NCI-H1436 treated with DMSO at 0.1 percent for 48 hours (cell line): ENCODE data around the gene SLCO3A1.
"Not testable (repeated sequence)": the region's sequence is repeated elsewhere in the genome, so short reads cannot be mapped to it uniquely, and the experiment has no call there.

ENCODE experiments used
- DNase-seq: peaks from one replicate; lab custom pipeline; 2025; lab: John Stamatoyannopoulos, UW

Gene SLCO3A1

DNA sequence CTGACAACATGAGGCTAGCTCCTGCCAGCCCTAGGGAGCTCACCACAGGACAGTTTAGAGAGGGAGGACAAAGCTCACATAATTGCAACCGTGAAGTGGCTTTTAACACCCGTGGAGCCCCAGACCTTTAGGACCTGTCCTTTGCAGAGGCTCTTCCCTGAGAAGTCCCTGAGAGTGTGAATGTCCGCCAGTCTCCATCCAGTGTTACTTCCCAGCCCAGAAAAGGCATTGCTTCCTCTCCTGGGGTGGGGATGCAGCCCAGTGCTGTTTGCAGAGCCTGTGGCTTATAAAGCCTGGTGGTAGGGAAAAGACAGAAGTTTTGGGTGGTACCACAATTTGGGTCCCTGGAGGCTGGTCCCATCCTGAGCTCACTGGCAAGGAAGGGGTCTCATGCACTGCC lies 182.0 kb downstream of the SLCO3A1 start:
- no peak for DNase-seq

DNA sequence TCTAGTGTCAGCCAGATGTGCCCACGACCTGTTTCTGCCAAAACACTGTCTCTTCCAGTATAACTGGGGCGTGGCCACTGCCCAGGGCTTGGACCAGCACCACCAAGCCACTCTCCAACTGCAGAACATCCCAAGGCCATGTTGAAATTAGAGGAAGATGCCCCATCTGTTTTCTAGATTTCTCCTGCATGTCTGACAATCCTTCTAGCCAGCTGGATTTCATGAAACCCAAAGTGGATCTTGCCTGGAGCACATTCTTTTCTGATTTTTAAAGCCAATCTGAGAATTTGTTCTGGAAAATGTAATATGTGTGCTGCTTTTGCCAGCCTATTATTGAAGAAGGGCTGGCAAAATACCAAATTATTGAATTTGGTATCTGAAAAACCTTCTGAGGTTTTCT lies 182.5 kb downstream of the SLCO3A1 start:
- no peak for DNase-seq

DNA sequence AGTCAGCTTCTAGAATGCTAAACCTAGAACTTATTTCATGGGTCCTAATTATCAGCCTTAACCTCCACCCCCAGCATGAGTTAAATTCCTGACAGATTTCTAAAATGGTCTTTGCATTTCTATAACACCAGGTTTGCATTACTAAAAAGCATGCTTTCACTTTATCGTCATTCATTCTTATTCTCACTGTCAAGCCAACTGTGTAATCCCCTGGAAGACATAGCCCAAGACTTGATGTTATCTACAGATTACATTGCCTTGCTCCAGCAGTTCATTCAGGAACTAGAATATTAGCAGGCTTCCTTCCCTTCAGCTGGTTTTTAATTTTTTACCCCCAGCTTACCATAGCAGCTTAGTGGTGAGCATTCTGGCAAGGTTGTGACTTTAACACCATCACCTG lies 184.0 kb downstream of the SLCO3A1 start:
- DNase-seq: no peak

DNA sequence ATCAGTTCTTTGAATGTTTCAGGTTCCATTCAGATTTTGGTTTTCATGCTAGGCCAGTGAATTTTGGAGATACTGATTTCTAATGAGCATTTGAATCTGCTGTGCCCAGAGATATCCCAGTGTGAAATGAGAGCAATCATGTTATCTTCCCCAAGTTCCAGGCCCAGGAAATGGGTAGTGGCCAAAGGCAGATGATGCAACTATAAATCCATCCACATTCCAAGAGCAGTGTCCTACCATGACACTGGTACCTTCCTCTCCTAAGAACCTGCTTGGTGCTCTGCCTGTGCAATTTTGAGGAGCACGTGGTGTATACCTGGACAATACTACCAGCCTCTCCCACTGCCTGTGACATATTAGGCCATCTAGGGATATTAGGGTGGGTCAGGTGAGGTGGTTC lies 186.8 kb downstream of the SLCO3A1 start:
- DNase-seq: no peak

DNA sequence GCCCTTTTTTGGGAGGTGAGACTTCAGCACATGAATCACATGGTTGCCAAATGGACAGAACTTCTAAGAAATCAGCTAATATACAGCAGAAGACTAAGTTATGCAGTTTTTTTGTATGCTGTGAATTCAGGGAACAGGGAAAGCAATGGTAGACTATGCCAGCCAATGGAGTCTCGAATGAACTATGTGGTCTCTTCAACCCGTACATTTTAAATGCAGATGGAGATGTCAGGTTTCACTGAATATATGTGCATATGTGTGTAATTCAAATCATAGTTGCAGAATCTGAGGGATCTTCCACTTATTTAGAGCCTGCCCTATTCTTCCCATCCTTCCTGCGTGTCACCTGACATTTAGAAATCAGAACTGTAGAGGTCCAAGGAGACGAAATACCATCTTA lies 187.9 kb downstream of the SLCO3A1 start:
- no peak for DNase-seq

DNA sequence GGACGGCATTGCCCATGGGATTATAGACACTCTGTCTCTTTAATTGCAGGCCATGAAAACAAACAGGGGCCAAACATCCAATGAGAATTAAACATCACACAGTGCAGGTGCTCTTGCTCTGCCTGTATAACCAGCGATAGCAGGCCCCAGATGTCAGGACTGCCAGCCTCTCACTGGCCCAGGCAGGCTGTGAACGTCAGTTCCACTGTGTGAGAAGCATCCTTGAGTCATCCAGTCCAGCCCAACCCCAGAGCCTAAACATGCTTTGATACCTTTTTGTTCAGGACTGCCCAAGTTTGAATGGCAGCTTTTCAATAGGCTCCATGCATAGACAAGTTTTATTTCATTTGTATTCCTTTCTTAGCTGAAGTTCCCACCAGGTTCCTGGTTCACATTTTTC lies 189.8 kb downstream of the SLCO3A1 start:
- no peak for DNase-seq

DNA sequence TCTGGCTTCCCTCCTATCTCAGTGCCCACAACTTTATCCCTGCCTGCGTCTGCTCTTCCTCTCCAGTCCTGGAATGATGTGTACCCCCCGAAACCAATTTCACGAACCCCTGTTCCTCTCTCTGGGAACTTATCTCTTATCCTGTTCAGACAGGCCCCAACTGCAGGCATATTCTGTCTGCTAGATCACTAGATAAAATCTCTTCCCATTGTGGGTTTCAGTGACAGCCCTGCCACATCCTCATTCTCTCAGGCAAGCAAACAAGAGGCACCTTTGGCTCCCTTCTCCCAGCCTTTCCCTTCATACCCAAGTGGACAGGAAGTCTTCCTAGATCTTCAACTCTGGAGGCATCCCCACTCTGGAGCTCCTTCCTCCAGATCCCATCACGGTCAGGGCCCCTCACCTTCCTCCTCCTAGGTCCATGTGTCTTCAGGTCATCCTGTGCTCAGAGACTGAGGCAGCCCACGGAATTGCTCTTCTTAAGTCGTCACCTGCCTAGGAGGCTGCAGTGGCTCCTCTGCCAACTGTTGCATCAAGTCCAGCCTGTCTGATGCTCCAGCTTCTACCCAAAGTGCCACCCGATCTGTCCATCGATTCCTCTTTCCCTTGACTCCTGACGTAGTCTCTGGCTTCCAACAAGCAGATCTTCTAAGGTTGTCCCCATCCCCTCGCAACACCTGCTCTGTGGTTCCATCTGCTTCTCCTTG lies 190.8 kb downstream of the SLCO3A1 start:
- no peak for DNase-seq

DNA sequence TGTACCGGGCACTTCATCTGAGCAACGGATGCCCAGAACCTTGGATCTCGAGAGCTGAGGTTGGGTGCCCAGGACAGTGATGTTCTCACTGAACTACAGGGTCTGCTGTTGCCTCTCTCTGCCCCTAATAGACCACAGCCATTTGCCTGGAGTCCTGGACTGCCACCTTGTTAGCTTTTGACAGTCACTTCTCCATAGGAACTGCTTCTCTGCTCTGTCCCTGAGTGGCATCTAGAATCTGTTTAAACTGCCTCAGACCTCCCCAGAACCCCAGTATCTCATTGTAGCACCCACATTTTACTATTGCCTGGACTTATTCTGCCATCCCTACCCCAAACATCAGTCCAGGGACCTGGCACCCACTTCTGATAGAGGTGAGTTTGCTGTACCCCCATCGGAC lies 194.4 kb downstream of the SLCO3A1 start:
- DNase-seq: no peak

DNA sequence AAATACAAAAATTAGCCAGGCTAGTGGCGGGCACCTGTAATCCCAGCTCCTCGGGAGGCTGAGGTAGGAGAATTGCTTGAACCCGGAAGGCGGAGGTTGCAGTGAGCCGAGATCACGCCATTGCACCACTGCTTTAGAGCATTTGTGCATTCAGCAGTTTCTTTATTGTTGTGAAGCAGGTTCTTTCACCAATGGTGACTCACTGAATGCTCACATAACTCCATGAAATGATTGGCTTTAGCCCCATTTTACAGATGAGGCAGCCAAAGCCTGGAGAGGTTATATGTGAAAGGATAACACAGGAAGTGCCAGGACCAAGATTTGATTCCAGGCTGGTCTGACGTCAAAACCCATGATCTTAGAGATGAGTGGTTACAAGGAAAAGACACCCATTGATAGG lies 195.2 kb downstream of the SLCO3A1 start:
- no peak for DNase-seq

DNA sequence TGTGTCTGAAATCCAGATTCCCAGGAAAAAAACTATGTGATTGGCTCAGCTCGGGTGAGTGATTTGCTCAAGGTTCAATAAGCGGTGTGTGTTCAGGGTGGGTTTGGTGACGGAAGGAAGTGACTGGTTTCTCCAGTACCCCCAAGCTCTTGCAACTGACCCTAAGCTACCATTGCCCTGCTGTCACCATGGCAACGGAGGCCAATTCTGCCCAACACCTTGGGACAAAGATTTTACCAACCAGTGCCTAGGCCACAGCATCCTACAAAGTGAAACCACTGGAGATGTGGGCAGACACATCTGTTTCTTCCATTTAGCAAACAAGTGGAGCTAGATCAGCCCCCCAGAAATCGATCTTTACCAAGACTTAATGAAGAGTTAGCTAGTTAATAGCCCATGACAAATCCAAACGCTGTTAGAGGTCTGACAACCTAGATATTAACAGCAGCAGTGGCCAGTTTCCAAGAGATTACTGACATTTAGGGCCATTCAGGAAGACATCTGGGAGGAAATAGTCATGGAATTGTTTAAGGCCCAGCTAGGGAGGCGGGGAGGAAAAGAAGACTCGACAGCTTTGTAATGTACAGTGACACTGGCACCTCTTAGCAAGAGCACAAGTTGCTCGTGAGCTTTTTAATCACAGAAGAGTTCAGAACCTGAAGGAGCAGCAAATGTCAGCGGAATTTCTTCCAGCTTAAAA lies 195.9 kb downstream of the SLCO3A1 start:
- DNase-seq: no peak

DNA sequence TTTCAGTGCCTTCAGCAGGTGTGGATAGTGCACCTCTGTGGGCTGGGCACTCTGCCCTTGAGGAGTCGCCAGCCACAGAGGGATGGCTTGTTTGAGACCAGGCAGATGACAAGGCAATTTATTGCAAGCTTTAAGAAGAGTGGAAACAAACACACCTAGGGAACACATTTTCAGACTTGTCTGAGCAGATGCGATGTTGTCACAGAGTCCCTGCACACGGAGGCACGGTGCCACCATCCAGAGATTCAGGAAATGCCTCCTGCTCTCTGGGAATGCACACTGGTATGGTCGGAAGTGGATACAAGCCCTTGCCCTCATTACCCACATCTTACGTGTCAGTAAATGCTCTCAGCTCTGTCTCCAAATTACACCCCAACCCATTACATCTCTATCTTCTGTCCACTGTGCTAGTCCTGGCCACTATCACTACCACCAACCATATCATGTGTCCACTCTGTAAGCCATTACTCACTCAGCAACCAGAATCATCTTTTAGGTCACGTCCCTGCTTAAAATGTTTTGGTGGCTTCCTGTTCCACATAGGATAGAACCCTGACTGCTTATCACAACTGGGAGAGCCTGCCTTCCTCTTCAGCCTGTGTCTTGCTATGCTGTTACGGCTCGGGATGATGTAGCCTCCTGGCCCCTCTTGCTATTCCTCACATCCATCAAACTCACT lies 196.9 kb downstream of the SLCO3A1 start:
- DNase-seq: no peak

DNA sequence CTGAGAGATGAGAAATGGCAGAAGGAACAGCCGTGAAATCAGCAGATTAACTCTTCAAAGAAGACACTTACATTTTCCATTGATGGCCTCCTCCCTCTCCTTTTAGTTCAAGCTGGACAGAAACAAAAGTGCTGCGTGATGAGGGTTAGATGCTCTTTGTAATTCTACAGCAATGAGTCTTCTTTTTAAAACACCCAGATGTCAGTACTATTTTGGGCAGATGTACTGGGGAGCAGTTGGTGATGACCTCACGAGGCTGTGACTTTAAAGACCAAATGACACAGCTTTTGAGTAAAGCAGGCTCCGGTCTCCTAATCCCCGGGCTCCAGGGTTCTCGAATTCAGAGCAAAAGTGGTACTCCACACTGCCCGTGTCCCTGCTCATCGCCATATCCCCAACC lies 198.2 kb downstream of the SLCO3A1 start:
- no peak for DNase-seq

DNA sequence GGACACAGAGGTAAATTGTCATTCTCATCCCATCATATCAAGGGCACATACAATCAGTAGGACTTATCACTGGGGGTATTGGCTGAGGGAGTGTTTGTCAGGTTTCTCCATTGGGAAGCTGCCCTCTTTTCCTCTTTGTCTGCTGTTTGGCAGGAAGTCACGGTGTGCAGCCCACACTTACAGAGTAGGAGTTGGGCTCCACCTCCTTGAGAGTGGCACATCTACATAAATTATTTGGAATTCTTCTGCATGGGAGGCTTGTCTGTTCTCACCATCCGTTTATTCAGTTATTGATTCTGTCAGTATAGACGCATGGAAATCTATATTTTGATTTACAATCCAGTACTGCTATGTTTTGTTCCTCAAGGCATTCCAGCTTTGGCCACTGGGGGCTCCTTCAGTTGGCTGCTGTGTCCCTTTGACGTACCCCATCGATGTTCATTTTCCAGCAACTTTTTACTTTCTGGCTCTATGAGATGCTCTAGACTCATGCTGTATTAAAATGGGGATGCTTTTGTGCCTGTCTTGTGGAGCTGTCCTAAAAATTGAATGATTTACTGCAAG lies 200.3 kb downstream of the SLCO3A1 start:
- no peak for DNase-seq

DNA sequence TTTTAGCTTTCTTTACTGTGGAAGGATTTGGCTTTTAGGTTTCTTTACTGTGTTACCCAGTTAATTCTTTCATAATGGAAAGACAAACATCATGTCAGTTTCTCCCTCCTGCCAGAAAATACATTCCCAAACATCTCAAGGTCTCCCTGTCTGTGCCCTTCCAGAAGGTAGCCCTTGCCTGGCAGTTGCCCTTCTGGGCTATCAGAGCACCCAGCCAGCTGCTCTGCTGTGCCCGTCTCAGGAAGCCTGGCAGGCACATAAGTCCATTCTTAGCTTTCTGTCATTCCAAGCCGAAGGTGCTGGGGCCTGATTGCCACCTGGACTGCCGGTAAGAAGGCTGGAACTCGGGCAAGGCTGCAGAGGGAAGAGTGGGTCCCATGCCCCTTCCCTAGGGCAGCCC lies 203.4 kb downstream of the SLCO3A1 start:
- no peak for DNase-seq

DNA sequence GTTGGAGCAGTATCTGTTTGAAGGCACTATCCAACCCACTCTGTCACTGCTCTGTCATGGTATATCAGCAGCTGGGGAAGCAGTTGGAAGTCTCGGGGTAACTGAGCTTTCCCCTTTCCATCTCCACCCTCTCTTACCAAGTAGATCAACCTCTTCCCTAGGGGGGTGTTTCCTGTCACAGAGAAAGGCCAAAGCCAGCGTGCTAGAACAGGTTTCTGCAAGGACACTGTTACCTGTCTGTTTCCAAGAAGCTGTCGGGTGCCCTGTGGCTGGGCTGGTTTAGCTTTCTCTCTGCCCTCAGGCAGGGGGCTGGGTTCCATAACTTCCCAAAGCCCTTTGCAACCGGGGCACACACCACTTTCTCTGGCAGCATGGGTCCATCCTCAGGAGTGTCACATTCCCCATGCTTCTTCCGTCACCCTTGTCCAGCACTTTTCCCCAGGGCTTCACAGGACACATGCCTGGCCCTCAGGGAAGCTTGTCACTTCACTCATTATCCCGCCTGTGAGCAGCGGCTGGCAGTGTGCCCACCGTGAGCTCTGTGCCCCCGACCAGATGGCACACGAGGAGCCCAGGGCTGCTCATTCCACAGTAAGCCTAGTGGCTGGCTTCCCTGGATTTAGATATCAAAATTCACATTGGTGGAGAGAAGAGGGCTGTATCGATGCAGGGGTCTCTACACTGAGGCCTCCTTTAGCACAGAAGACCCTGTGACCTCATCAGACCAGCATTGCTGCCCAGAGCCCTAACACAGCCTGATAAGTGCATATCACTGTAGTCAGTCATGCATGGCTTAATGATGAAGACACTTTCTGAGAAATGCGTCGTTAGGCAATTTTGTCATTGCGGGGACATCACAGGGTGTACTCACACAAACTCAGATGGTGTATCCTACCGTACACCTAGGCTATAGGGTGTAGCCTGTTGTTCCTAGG lies 205.8 kb downstream of the SLCO3A1 start:
- no peak for DNase-seq

DNA sequence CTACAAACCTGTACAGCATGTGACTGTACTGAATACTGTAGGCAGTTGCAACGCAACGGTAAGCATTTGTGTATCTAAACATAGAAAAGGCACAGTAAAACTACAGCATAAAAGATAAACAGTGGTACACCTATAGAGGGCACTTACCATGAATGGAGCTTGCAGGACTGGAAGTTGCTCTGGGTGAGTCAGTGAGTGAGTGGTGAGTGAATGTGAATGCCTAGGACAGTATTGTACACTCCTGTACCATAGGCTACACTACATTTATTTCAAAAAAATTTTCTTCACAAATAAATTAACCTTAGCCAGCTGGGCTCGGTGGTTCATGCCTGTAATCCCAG lies 206.4 kb downstream of the SLCO3A1 start:
- DNase-seq: not testable (repeated sequence)

DNA sequence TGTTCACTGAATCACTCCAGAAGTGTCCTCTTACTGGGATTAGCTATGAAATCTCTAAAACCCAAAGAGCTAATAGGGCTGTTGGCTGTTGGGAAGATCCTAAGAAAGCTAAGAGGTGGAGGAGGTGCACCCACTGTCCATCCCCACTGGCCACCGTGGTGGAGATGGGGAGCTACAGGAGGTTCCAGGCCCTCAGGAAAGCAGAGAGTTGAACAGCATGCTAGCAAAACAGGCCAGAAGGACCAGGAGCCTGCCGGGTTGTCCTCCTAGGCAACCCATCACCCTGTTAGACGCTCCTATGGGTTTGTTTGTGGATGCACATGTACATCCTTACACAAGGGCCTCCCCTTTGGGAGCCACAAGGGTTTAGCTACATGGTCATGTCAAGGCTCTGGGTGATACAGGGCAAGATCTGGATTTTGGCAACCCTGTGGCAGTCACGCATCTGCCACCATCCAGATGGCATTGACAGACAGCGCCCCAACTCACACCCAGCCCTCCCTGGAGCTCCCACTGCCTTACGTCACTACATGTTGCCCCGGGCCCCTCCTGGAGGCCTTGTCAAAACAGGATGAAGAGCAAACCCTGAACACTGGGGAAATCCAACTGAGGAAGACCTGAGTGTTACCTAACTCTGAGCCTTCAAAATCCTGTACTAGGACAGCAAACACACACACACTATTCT lies 208.1 kb downstream of the SLCO3A1 start:
- no peak for DNase-seq

DNA sequence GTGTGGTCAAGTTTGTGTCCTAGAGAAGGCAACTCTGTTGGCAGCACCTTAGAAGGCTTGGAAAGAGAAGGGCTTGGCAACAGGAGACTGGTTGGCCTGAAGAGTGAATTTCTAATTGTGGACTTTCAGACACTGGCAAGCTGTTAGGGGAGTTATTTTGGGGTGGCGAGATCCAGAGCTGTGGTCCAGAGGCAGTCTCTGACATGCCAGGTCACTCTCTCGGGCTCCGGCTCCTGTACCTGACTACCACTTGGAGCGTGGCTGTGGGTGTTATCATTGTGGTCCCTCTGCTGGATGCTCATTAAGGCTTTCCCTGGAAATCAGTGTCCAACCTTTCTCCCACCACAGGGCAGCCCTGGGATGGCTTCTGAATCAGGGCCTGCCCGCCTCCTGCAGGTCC lies 209.0 kb downstream of the SLCO3A1 start:
- DNase-seq: no peak

DNA sequence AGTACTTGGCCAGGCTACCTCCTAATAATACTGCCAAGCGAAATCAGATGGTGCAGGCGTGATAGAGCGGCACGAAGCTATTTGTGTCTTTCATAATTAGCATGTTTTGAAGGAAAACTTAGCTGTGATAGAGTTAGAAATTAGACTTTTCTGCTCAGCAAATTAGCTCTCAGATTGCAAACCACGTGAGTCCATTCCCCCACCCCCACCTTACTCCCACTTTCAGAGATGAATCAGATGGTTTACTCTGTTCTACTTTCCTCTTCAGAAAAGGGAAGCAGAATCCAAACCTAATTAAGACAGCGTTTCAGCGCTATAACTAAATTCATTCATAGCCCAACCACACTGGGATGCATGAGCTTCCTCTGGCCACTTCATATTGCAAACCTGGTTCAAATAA lies 214.6 kb downstream of the SLCO3A1 start:
- no peak for DNase-seq

DNA sequence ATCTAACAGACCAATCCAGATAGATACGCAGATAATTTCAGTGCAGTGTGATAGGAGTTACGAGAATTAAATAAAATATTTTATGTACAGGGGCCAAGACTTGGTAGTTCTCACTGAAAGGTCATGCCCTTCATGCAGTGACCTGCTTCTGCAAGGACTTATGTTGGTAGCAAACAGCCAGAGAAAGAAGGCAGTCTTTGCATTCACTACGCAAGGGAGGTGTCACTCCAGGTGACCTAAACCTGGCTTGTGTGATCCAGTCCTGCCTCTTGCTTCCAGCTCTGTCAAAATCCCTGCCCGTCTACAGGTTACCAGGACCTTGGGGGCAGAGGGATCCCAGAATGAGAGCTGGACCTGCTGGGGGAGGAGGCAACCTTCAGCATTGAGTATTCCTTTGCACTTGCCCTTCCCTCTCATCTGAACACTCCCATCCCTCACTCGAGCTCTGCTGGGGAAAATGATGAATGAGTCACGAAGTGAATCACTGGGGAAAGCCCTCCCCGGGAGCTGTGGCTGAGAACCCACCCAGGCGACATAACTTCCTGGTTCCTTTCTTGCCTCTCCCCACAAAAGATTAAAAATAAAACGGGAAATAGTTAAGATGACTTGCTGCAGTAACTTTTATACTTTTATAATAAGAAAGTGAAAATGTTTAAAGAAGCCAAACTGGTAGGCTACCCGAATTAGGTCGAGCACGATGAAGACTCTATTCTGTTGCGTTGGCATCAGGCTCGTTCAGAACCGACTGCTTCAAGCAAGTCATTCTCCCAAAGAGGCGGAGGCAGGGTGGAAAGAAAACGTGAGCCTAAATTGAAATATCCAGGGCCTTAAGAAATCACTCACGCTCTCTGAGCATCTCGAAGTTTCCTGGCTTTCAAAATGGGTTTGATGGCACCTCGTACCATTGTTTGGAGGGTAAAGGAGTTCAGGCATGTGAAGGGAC lies 216.1 kb downstream of the SLCO3A1 start:
- DNase-seq: no peak
